Gastrocnemius medialis (tissue), 4 donors: ENCODE data around the gene SCAANT1. TPM values are rescaled to one million over a fixed set of nuclear protein-coding genes. Genes with fewer than 3 reads are reported as not detected.

Experiments used
- ATAC-seq, 2 donors: fragments of 150-250 bp; one replicate each; pipeline ENCODE4 v1.9.1; 2016
- DNase-seq, 2 donors: peaks; one replicate each; pipeline ENCODE4 v3.0.0-alpha.2; 2019
- H3K27ac ChIP-seq, 4 donors: fragments of 200-600 bp; sonication (generic); 1 replicate in 1 of 4; 2 replicates in 3 of 4; pipeline ENCODE4 v1.5.1; 2016 to 2018; ENCODE audit warnings: mild to moderate bottlenecking in 2 of 4, moderate library complexity in 1 of 4
- H3K27me3 ChIP-seq, 3 donors: fragments of 200-600 bp; sonication (generic) in 2 of 3; 1 replicate in 1 of 3; 2 replicates in 2 of 3; pipeline versions ENCODE4 v1.5.1 to v1.6.0; 2016 to 2019; ENCODE audit warnings: mild to moderate bottlenecking in 1 of 3, moderate library complexity in 1 of 3
- H3K36me3 ChIP-seq, 2 donors: fragments of 200-600 bp; sonication (generic) in 1 of 2; one replicate each; pipeline ENCODE4 v1.5.1; 2017 to 2018
- H3K4me1 ChIP-seq, 2 donors: fragments of 200-600 bp; sonication (generic) in 1 of 2; one replicate each; pipeline ENCODE4 v1.5.1; 2016 to 2017; ENCODE audit warnings: mild to moderate bottlenecking in 2 of 2
- H3K4me3 ChIP-seq, 4 donors: fragments of 200-600 bp; sonication (generic) in 3 of 4; 1 replicate in 1 of 4; 2 replicates in 3 of 4; pipeline ENCODE4 v1.5.1; 2016 to 2019; ENCODE audit warnings: mild to moderate bottlenecking in 2 of 4
- H3K9me3 ChIP-seq, 3 donors: fragments of 200-600 bp; sonication (generic) in 2 of 3; 1 replicate in 1 of 3; 2 replicates in 2 of 3; pipeline ENCODE4 v1.5.1; 2016 to 2019
- POLR2A ChIP-seq, 2 donors: fragments of 450-650 bp; IDR thresholded peaks; one replicate each; pipeline ENCODE4 v1.6.1; 2017; ENCODE audit warnings: antibody characterized with exemption in 2 of 2, mild to moderate bottlenecking in 2 of 2, moderate library complexity in 2 of 2
- in situ Hi-C, 4 donors: fragments of 200-750 bp; cut with MboI; loops; one replicate each; pipeline versions ENCODE4 v1.15.0 to v1.8.0; 2017; ENCODE audit warnings: low sequenced_read_pairs in 4 of 4
- intact Hi-C: fragments of 100-400 bp; cut with DNase I; formaldehyde crosslinking; loops from one replicate; pipeline ENCODE4 v1.15.1; 2023; ENCODE audit warnings: low total_unique reads
- total RNA-seq, 4 donors: library from RNA; depleted of rRNA; stranded (reverse); fragments of >200 nt; gene quantifications; one replicate each; pipeline versions ENCODE4 v1.1.0 to v1.2.3, GENCODE V29; 2016
- TF ChIP-seq, protein P1 (sequence below), 5 experiments: fragments of 450-650 bp in 3 of 5; fragments of 200-600 bp in 2 of 5; sonication (generic) in 2 of 5; IDR thresholded peaks in 4 of 5; conservative IDR thresholded peaks in 1 of 5; 1 replicate in 4 of 5; 2 replicates in 1 of 5; pipeline ENCODE4 v1.5.1; 2016 to 2019; ENCODE audit warnings: antibody characterized with exemption in 5 of 5, mild to moderate bottlenecking in 3 of 5, moderate library complexity in 3 of 5

SCAANT1 gene
- total RNA-seq, 4 donors from 2014 or later, result not detected

DNA sequence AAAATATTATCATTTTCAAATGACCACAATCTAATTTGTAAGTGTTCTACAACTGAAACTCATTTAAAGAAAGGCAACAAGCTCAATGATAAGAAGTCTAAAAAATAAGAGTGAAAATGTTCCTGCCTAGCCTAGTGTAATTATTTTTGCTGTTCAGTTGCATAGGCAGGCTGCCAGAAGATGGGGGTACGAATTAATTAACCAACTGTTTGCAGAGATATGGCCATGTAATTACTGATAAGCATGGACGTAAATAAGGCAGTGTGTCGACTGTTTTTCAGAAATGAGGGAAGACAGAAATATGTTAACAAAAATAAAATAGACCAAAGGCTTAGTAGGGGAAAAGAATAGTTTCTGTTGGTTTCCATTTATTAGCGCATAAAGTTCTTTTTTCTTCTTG is 24.7 kb upstream of the SCAANT1 start:
- no peak overlapping the region for H3K27ac ChIP-seq
- TF ChIP-seq, protein P1, sequence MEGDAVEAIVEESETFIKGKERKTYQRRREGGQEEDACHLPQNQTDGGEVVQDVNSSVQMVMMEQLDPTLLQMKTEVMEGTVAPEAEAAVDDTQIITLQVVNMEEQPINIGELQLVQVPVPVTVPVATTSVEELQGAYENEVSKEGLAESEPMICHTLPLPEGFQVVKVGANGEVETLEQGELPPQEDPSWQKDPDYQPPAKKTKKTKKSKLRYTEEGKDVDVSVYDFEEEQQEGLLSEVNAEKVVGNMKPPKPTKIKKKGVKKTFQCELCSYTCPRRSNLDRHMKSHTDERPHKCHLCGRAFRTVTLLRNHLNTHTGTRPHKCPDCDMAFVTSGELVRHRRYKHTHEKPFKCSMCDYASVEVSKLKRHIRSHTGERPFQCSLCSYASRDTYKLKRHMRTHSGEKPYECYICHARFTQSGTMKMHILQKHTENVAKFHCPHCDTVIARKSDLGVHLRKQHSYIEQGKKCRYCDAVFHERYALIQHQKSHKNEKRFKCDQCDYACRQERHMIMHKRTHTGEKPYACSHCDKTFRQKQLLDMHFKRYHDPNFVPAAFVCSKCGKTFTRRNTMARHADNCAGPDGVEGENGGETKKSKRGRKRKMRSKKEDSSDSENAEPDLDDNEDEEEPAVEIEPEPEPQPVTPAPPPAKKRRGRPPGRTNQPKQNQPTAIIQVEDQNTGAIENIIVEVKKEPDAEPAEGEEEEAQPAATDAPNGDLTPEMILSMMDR (IDR thresholded peaks at IDR 0.05 in 4 of 5, conservative IDR thresholded peaks at IDR 0.05 in 1 of 5), result no peak
- TF ChIP-seq POLR2A (IDR thresholded peaks at IDR 0.05), result no peak
- ATAC-seq (no peak), DNase-seq (no peak)
- H3K9me3 ChIP-seq, result no peaks in the 10 kb centered on the region
- no peak overlapping the region for H3K4me3 ChIP-seq
- intact Hi-C loops, result no loop called here
- no peaks in the 10 kb centered on the region for H3K27me3 ChIP-seq
- peaks cover 40 to 41% of the 10 kb centered on the region in 2 donors for H3K4me1 ChIP-seq
- in situ Hi-C loops, result no loop called here
- no peaks in the 10 kb centered on the region for H3K36me3 ChIP-seq

DNA sequence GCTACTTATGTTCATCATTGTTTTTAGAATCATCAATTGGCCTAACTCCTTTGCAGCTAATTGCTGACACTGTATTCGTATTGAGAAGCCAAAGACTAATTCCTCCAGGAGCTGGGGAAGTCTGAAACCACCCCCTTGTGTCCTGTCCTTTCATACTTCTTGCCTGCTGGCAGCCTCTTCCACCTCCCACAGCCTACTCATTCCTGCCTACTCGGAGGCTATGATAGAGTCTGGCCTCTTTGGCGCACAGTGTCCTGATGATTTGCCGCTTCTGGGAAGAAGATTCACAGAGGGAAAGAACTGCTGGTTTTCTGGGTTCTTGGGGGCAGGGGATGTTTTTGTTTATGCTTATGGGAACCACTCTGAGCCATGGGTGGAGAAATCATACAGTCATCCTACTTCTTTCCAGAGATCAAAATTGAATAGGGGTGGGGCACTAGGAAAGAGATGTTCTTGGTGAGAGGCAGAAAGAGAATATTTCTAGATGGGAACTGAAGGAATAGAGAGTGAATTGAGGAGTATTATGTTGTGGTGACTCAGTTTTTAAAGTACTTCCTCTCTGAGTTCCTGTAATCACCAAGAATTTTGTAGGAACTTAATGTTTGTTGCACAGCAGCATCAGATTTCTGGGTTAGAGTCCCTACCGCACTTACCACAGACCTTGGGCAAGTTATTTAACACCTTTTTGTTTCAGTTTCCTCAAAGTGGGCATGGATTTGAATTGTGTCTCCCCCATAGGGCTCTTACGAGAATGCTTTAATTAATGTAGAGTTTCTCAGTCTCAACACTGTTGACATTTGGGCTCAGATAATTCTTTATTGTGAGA is 22.1 kb upstream of the SCAANT1 start:
- H3K36me3 ChIP-seq, result no peaks in the 10 kb centered on the region
- DNase-seq, result no peak
- no peak overlapping the region for H3K4me3 ChIP-seq
- H3K27ac ChIP-seq, result no peak overlapping the region
- ATAC-seq, result no peak
- TF ChIP-seq, protein P1 (IDR thresholded peaks at IDR 0.05 in 4 of 5, conservative IDR thresholded peaks at IDR 0.05 in 1 of 5), result no peak
- no peak for TF ChIP-seq POLR2A (IDR thresholded peaks at IDR 0.05)
- H3K9me3 ChIP-seq, result no peaks in the 10 kb centered on the region
- intact Hi-C loops (no loop called here), in situ Hi-C loops (no loop called here)
- no peaks in the 10 kb centered on the region for H3K27me3 ChIP-seq
- peaks cover 30 to 35% of the 10 kb centered on the region in 2 donors for H3K4me1 ChIP-seq

DNA sequence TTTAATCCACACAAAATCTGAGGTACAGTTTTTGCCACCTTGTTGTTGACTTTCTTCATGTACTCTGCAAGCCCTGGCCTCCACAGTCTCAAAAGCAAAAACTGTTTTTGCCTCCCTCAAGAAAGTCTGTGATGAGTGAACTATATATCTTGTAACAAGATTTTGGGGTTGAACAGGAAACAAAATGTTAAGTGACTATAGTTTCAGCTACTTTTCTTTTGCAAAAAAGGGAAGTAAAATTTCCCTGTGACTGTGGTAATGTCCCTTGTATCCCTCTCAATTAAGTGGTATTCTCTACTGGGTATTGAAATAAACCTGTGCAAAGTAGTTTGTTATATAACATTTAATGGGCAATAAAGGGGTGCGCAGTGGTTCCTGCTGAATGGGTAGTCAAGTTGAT is 21.3 kb upstream of the SCAANT1 start:
- DNase-seq (no peak), ATAC-seq (no peak)
- intact Hi-C loops, result no loop called here
- H3K9me3 ChIP-seq, result no peaks in the 10 kb centered on the region
- in situ Hi-C loops, result no loop called here
- H3K27me3 ChIP-seq, result no peaks in the 10 kb centered on the region
- H3K36me3 ChIP-seq, result no peaks in the 10 kb centered on the region
- H3K27ac ChIP-seq, result peak overlapping the region in 2 of 4 donors; percentile 28 to 59
- no peak overlapping the region for H3K4me3 ChIP-seq
- peaks cover 27 to 35% of the 10 kb centered on the region in 2 donors for H3K4me1 ChIP-seq
- TF ChIP-seq POLR2A (IDR thresholded peaks at IDR 0.05), result no peak
- TF ChIP-seq, protein P1 (IDR thresholded peaks at IDR 0.05 in 4 of 5, conservative IDR thresholded peaks at IDR 0.05 in 1 of 5), result no peak

DNA sequence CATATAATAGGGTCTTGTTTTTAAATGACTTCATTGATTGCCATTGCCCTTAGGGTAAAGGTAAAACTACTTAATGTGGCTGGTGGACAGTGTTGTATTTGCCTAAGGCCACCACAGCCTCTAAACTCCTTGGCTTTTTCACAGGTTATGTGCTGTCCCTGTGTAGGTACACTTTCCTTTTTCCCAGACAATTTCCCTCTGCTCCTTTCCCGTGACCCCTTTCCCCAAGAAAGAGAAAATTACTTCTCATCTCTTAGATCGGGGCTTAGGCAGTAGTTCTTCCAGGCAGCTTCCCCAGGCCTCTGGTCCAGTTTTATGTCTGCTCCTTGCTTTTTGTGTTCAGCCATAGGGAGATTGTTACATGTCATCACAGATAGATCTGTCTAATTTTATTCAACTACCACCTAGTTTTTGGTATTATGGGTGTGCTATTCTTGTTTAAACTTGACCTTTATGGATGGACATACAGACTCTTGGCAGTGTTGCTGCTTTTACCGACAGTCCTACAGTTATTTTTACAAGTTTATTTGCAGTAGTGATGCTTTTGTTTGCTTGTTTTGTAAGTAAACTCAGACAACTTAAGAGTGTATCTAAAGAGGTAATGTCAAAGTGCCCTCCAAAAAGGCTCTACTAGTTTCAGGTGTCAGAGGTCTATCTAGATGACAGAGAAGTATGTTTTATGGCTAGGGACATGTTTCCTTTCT is 20.5 kb upstream of the SCAANT1 start:
- Histone ChIP-seq H3K4me1 (peaks cover 27 to 35% of the 10 kb centered on the region in 2 donors), H3K27me3 (no peaks in the 10 kb centered on the region), H3K27ac (peak overlapping the region; percentile 22 to 59 (median 30)), H3K9me3 (no peaks in the 10 kb centered on the region), H3K36me3 (no peaks in the 10 kb centered on the region), H3K4me3 (no peak overlapping the region)
- in situ Hi-C loops, result no loop called here
- peak in 1 of 2 donors; percentile 27 for ATAC-seq
- DNase-seq, result no peak
- intact Hi-C loops, result no loop called here
- TF ChIP-seq, protein P1 (IDR thresholded peaks at IDR 0.05 in 4 of 5, conservative IDR thresholded peaks at IDR 0.05 in 1 of 5), result no peak
- no peak for TF ChIP-seq POLR2A (IDR thresholded peaks at IDR 0.05)
